ENCODE data around the gene UNC45B.
A peak's percentile ranks its signal among the peaks of the same experiment; 100 is the strongest.

UNC45B gene

GRCh38 chr17:35214192-35214591, 66.6 kb downstream of the UNC45B start:
- DNase-seq, result peak; percentile 39 to 59 (median 45)
- WGBS (ENCODE audit: insufficient coverage), result no CpG with 5 or more reads among the region's 3 CpGs
- H3K9me3 ChIP-seq (ENCODE audit: control extremely low read depth in 1 of 5, control insufficient read depth in 4 of 5, insufficient read depth in 2 of 5, low read depth in 1 of 5, low read length in 4 of 5), result peaks cover 0 to 14% (median 6%) of the 10 kb centered on the region in 5 experiments
- ChIA-PET POLR2A (interaction anchor here (0.9 kb wide), 1 partner anchor 29 kb away, joined by 3 read pairs; the partner anchor contains the start of gene SLFN5), CTCF (interaction anchor here (1.0 kb wide), 1 partner anchor 72 kb away, joined by 4 read pairs; no protein-coding TSS in a partner anchor)
- H3K4me1 ChIP-seq (ENCODE audit: control extremely low read depth in 1 of 4, control insufficient read depth in 4 of 4, insufficient read depth in 4 of 4, low read length in 3 of 4), result peaks cover 14 to 22% (median 18%) of the 10 kb centered on the region in 4 experiments
- H3K27me3 ChIP-seq (replicated peaks in 2 of 5; ENCODE audit: control insufficient read depth in 4 of 5, insufficient read depth in 5 of 5, low read length in 4 of 5), result peaks cover under 1 to 75% (median 42%) of the 10 kb centered on the region in 5 experiments
- H3K4me3 ChIP-seq (ENCODE audit: control insufficient read depth in 1 of 7, extremely low read depth in 1 of 7, insufficient read depth in 4 of 7, low read depth in 2 of 7, low read length in 6 of 7), result peak overlapping the region in 1 of 7 experiments; percentile 17
- H3K36me3 ChIP-seq (ENCODE audit: control insufficient read depth in 4 of 4, insufficient read depth in 4 of 4, low read length in 3 of 4), result no peaks in the 10 kb centered on the region
- no peak overlapping the region for H3K27ac ChIP-seq (ENCODE audit: insufficient read depth in 1 of 2, low read depth in 1 of 2, low read length in 2 of 2, poor library complexity in 1 of 2, severe bottlenecking in 2 of 2)

- Histone ChIP-seq H3K36me3 (ENCODE audit: control insufficient read depth in 4 of 4, insufficient read depth in 4 of 4, low read length in 3 of 4) (no peaks in the 10 kb centered on the region), H3K9me3 (ENCODE audit: control extremely low read depth in 1 of 5, control insufficient read depth in 4 of 5, insufficient read depth in 2 of 5, low read depth in 1 of 5, low read length in 4 of 5) (peaks cover 0 to 10% (median 6%) of the 10 kb centered on the region in 5 experiments), H3K4me1 (ENCODE audit: control extremely low read depth in 1 of 4, control insufficient read depth in 4 of 4, insufficient read depth in 4 of 4, low read length in 3 of 4) (peaks cover 16 to 22% (median 18%) of the 10 kb centered on the region in 4 experiments), H3K27ac (ENCODE audit: insufficient read depth in 1 of 2, low read depth in 1 of 2, low read length in 2 of 2, poor library complexity in 1 of 2, severe bottlenecking in 2 of 2) (no peak overlapping the region), H3K27me3 (replicated peaks in 2 of 5; ENCODE audit: control insufficient read depth in 4 of 5, insufficient read depth in 5 of 5, low read length in 4 of 5) (peaks cover 0 to 73% (median 39%) of the 10 kb centered on the region in 5 experiments), H3K4me3 (ENCODE audit: control insufficient read depth in 1 of 7, extremely low read depth in 1 of 7, insufficient read depth in 4 of 7, low read depth in 2 of 7, low read length in 6 of 7) (peak overlapping the region in 1 of 7 experiments; percentile 22)
- DNase-seq, result peak in 1 of 3 donors; percentile 25
- ChIA-PET CTCF (interaction anchor here (1.0 kb wide), 1 partner anchor 72 kb away, joined by 4 read pairs; no protein-coding TSS in a partner anchor), POLR2A (no interaction called here)
- 36% methylated on average over 2 of the region's 5 CpGs for WGBS (ENCODE audit: insufficient coverage)
Observed at GRCh38 chr17:35214631-35215273, 67.1 kb downstream of the UNC45B start.

- no peak for DNase-seq
- H3K4me1 ChIP-seq (ENCODE audit: control extremely low read depth in 1 of 4, control insufficient read depth in 4 of 4, insufficient read depth in 4 of 4, low read length in 3 of 4), result peaks cover 16 to 22% (median 18%) of the 10 kb centered on the region in 4 experiments
- H3K36me3 ChIP-seq (ENCODE audit: control insufficient read depth in 4 of 4, insufficient read depth in 4 of 4, low read length in 3 of 4), result no peaks in the 10 kb centered on the region
- peaks cover 0 to 75% (median 31%) of the 10 kb centered on the region in 5 experiments for H3K27me3 ChIP-seq (replicated peaks in 2 of 5; ENCODE audit: control insufficient read depth in 4 of 5, insufficient read depth in 5 of 5, low read length in 4 of 5)
- peaks cover 0 to 2% (median 0%) of the 10 kb centered on the region in 5 experiments for H3K9me3 ChIP-seq (ENCODE audit: control extremely low read depth in 1 of 5, control insufficient read depth in 4 of 5, insufficient read depth in 2 of 5, low read depth in 1 of 5, low read length in 4 of 5)
- no peak overlapping the region for H3K4me3 ChIP-seq (ENCODE audit: control insufficient read depth in 1 of 7, extremely low read depth in 1 of 7, insufficient read depth in 4 of 7, low read depth in 2 of 7, low read length in 6 of 7)
- 94% methylated on average over 4 of the region's 5 CpGs for WGBS (ENCODE audit: insufficient coverage)
- H3K27ac ChIP-seq (ENCODE audit: insufficient read depth in 1 of 2, low read depth in 1 of 2, low read length in 2 of 2, poor library complexity in 1 of 2, severe bottlenecking in 2 of 2), result no peak overlapping the region
- POLR2A ChIA-PET, result no interaction called here
- CTCF ChIA-PET, result no interaction called here
Observed at GRCh38 chr17:35217107-35217506, 69.5 kb downstream of the UNC45B start.

GRCh38 chr17:35218915-35219314, 71.3 kb downstream of the UNC45B start:
- H3K27ac ChIP-seq (ENCODE audit: insufficient read depth in 1 of 2, low read depth in 1 of 2, low read length in 2 of 2, poor library complexity in 1 of 2, severe bottlenecking in 2 of 2), result no peak overlapping the region
- no peaks in the 10 kb centered on the region for H3K36me3 ChIP-seq (ENCODE audit: control insufficient read depth in 4 of 4, insufficient read depth in 4 of 4, low read length in 3 of 4)
- CTCF ChIA-PET, result no interaction called here
- H3K4me1 ChIP-seq (ENCODE audit: control extremely low read depth in 1 of 4, control insufficient read depth in 4 of 4, insufficient read depth in 4 of 4, low read length in 3 of 4), result peaks cover 8 to 12% (median 11%) of the 10 kb centered on the region in 4 experiments
- POLR2A ChIA-PET, result no interaction called here
- peaks cover 1 to 12% (median 6%) of the 10 kb centered on the region in 5 experiments for H3K9me3 ChIP-seq (ENCODE audit: control extremely low read depth in 1 of 5, control insufficient read depth in 4 of 5, insufficient read depth in 2 of 5, low read depth in 1 of 5, low read length in 4 of 5)
- WGBS (ENCODE audit: insufficient coverage), result no CpG with 5 or more reads among the region's 2 CpGs
- DNase-seq, result no peak
- H3K27me3 ChIP-seq (replicated peaks in 2 of 5; ENCODE audit: control insufficient read depth in 4 of 5, insufficient read depth in 5 of 5, low read length in 4 of 5), result peaks cover 0 to 78% (median 20%) of the 10 kb centered on the region in 5 experiments
- no peak overlapping the region for H3K4me3 ChIP-seq (ENCODE audit: control insufficient read depth in 1 of 7, extremely low read depth in 1 of 7, insufficient read depth in 4 of 7, low read depth in 2 of 7, low read length in 6 of 7)

GRCh38 chr17:35222452-35222851, 74.8 kb downstream of the UNC45B start:
- no peak overlapping the region for H3K4me3 ChIP-seq (ENCODE audit: control insufficient read depth in 1 of 7, extremely low read depth in 1 of 7, insufficient read depth in 4 of 7, low read depth in 2 of 7, low read length in 6 of 7)
- H3K27me3 ChIP-seq (replicated peaks in 2 of 5; ENCODE audit: control insufficient read depth in 4 of 5, insufficient read depth in 5 of 5, low read length in 4 of 5), result peaks cover 0 to 68% (median 10%) of the 10 kb centered on the region in 5 experiments
- H3K4me1 ChIP-seq (ENCODE audit: control extremely low read depth in 1 of 4, control insufficient read depth in 4 of 4, insufficient read depth in 4 of 4, low read length in 3 of 4), result peaks cover 0 to 3% (median 0%) of the 10 kb centered on the region in 4 experiments
- H3K9me3 ChIP-seq (ENCODE audit: control extremely low read depth in 1 of 5, control insufficient read depth in 4 of 5, insufficient read depth in 2 of 5, low read depth in 1 of 5, low read length in 4 of 5), result peaks cover 0 to 10% (median 6%) of the 10 kb centered on the region in 5 experiments
- no peaks in the 10 kb centered on the region for H3K36me3 ChIP-seq (ENCODE audit: control insufficient read depth in 4 of 4, insufficient read depth in 4 of 4, low read length in 3 of 4)
- no peak overlapping the region for H3K27ac ChIP-seq (ENCODE audit: insufficient read depth in 1 of 2, low read depth in 1 of 2, low read length in 2 of 2, poor library complexity in 1 of 2, severe bottlenecking in 2 of 2)
- WGBS (ENCODE audit: insufficient coverage), result 100% methylated on average over 1 of the region's 2 CpGs
- no peak for DNase-seq
- ChIA-PET POLR2A (no interaction called here), CTCF (no interaction called here)

- Histone ChIP-seq H3K9me3 (ENCODE audit: control extremely low read depth in 1 of 5, control insufficient read depth in 4 of 5, insufficient read depth in 2 of 5, low read depth in 1 of 5, low read length in 4 of 5) (peaks cover 0 to 10% (median 6%) of the 10 kb centered on the region in 5 experiments), H3K27ac (ENCODE audit: insufficient read depth in 1 of 2, low read depth in 1 of 2, low read length in 2 of 2, poor library complexity in 1 of 2, severe bottlenecking in 2 of 2) (no peak overlapping the region), H3K4me1 (ENCODE audit: control extremely low read depth in 1 of 4, control insufficient read depth in 4 of 4, insufficient read depth in 4 of 4, low read length in 3 of 4) (peaks cover 0 to 2% (median 0%) of the 10 kb centered on the region in 4 experiments), H3K4me3 (ENCODE audit: control insufficient read depth in 1 of 7, extremely low read depth in 1 of 7, insufficient read depth in 4 of 7, low read depth in 2 of 7, low read length in 6 of 7) (no peak overlapping the region), H3K27me3 (replicated peaks in 2 of 5; ENCODE audit: control insufficient read depth in 4 of 5, insufficient read depth in 5 of 5, low read length in 4 of 5) (peaks cover 0 to 66% (median 10%) of the 10 kb centered on the region in 5 experiments), H3K36me3 (ENCODE audit: control insufficient read depth in 4 of 4, insufficient read depth in 4 of 4, low read length in 3 of 4) (no peaks in the 10 kb centered on the region)
- no CpG with 5 or more reads among the region's 1 CpG for WGBS (ENCODE audit: insufficient coverage)
- no peak for DNase-seq
- POLR2A ChIA-PET, result no interaction called here
- CTCF ChIA-PET, result interaction anchor here (0.6 to 1.4 kb wide), 2 partner anchors 11 to 177 kb away, joined by 3 read pairs; no protein-coding TSS in a partner anchor
Observed at GRCh38 chr17:35224436-35224835, 76.8 kb downstream of the UNC45B start.

- CTCF ChIA-PET, result no interaction called here
- H3K4me3 ChIP-seq (ENCODE audit: control insufficient read depth in 1 of 7, extremely low read depth in 1 of 7, insufficient read depth in 4 of 7, low read depth in 2 of 7, low read length in 6 of 7), result no peak overlapping the region
- no peaks in the 10 kb centered on the region for H3K4me1 ChIP-seq (ENCODE audit: control extremely low read depth in 1 of 4, control insufficient read depth in 4 of 4, insufficient read depth in 4 of 4, low read length in 3 of 4)
- POLR2A ChIA-PET, result no interaction called here
- DNase-seq, result no peak
- H3K27me3 ChIP-seq (replicated peaks in 2 of 5; ENCODE audit: control insufficient read depth in 4 of 5, insufficient read depth in 5 of 5, low read length in 4 of 5), result peaks cover 0 to 46% (median 8%) of the 10 kb centered on the region in 5 experiments
- no peaks in the 10 kb centered on the region for H3K36me3 ChIP-seq (ENCODE audit: control insufficient read depth in 4 of 4, insufficient read depth in 4 of 4, low read length in 3 of 4)
- H3K9me3 ChIP-seq (ENCODE audit: control extremely low read depth in 1 of 5, control insufficient read depth in 4 of 5, insufficient read depth in 2 of 5, low read depth in 1 of 5, low read length in 4 of 5), result peaks cover 0 to 6% (median 4%) of the 10 kb centered on the region in 5 experiments
- WGBS (ENCODE audit: insufficient coverage), result 100% methylated on average over 1 of the region's 2 CpGs
- no peak overlapping the region for H3K27ac ChIP-seq (ENCODE audit: insufficient read depth in 1 of 2, low read depth in 1 of 2, low read length in 2 of 2, poor library complexity in 1 of 2, severe bottlenecking in 2 of 2)
Observed at GRCh38 chr17:35227546-35227945, 79.9 kb downstream of the UNC45B start.

Measured in common myeloid progenitor, CD34-positive (primary cell).